ENCODE results near the gene MAPRE3. TPM values are rescaled to one million over a fixed set of nuclear protein-coding genes. Genes with fewer than 3 reads are reported as not detected.

The MAPRE3 gene
- total RNA-seq, 4 donors from 2014 or later: 16.8 to 64.7 (median 32.9) TPM

DNA sequence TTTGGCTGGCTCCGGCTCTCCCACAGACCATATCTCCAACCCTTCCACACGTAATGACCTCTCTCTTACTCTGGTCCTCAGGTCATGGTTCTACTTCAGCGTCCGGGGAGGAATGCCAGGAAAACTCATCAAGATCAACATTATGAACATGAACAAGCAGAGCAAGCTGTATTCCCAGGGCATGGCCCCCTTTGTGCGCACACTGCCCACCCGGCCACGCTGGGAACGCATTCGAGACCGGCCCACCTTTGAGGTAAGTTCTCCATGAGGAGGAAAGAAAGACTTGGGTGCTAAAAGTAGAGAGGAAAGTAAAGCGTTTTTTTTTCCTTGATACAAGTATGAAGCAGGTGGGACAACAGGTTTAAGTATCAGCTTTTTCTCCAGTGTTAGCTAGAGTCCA is 82.9 kb downstream of the MAPRE3 start:
- H3K9me3 ChIP-seq: no peaks in the 10 kb centered on the region
- no peak overlapping the region for H3K4me3 ChIP-seq
- H3K4me1 ChIP-seq: peaks cover 7 to 18% (median 16%) of the 10 kb centered on the region in 4 donors
- in situ Hi-C loops (cut with MboI; ENCODE audit: low pct_ligation_motif_present in 1 of 4, low pct_unique_long_range_greater_than_20kb in 1 of 4, low sequenced_read_pairs in 3 of 4): no loop called here
- TF ChIP-seq POLR2A (IDR thresholded peaks at IDR 0.05) (no peak), POLR2AphosphoS5 (IDR thresholded peaks at IDR 0.05) (no peak), EP300 (IDR thresholded peaks at IDR 0.05; ENCODE audit: low read depth) (no peak)
- TF ChIP-seq, protein P1, sequence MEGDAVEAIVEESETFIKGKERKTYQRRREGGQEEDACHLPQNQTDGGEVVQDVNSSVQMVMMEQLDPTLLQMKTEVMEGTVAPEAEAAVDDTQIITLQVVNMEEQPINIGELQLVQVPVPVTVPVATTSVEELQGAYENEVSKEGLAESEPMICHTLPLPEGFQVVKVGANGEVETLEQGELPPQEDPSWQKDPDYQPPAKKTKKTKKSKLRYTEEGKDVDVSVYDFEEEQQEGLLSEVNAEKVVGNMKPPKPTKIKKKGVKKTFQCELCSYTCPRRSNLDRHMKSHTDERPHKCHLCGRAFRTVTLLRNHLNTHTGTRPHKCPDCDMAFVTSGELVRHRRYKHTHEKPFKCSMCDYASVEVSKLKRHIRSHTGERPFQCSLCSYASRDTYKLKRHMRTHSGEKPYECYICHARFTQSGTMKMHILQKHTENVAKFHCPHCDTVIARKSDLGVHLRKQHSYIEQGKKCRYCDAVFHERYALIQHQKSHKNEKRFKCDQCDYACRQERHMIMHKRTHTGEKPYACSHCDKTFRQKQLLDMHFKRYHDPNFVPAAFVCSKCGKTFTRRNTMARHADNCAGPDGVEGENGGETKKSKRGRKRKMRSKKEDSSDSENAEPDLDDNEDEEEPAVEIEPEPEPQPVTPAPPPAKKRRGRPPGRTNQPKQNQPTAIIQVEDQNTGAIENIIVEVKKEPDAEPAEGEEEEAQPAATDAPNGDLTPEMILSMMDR (IDR thresholded peaks at IDR 0.05): no peak
- H3K36me3 ChIP-seq: peaks cover 0 to 12% (median 4%) of the 10 kb centered on the region in 4 donors
- DNase-seq: no peak
- intact Hi-C loops (cut with DNase I; ENCODE audit: low total_unique reads): loop anchor here (5.0 kb wide), 1 partner anchor 34 kb away; the partner anchor contains the start of gene KHK
- H3K27ac ChIP-seq: no peak overlapping the region
- WGBS, 2 donors (ENCODE audit: low coverage in 1 of 2): 83 to 92% methylated on average over 3 to 11 of the region's 11 CpGs
- H3K27me3 ChIP-seq: no peaks in the 10 kb centered on the region

DNA sequence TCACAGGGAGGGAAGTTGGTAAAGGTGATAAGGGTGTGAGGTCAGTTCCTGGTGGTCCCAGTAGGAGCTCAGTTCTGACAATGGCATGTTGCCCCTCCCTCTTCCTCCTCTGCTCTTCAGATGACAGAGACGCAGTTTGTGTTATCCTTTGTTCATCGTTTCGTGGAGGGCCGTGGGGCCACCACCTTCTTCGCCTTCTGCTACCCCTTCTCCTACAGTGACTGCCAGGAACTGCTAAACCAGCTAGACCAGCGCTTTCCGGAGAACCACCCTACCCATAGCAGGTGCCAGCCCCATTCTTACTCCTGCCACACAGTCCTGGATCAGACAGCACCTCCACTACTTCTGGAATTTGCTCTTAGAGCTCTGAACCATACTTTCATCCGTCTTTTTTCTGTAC is 83.3 kb downstream of the MAPRE3 start:
- in situ Hi-C loops (cut with MboI; ENCODE audit: low pct_ligation_motif_present in 1 of 4, low pct_unique_long_range_greater_than_20kb in 1 of 4, low sequenced_read_pairs in 3 of 4): no loop called here
- 90 to 100% methylated on average over 1 to 8 of the region's 8 CpGs for WGBS, 2 donors (ENCODE audit: low coverage in 1 of 2)
- no peaks in the 10 kb centered on the region for H3K9me3 ChIP-seq
- H3K4me1 ChIP-seq: peaks cover 7 to 18% (median 16%) of the 10 kb centered on the region in 4 donors
- no peaks in the 10 kb centered on the region for H3K27me3 ChIP-seq
- DNase-seq: no peak
- peaks cover 0 to 12% (median 4%) of the 10 kb centered on the region in 4 donors for H3K36me3 ChIP-seq
- intact Hi-C loops (cut with DNase I; ENCODE audit: low total_unique reads): loop anchor here (5.0 kb wide), 1 partner anchor 34 kb away; the partner anchor contains the start of gene KHK
- no peak for TF ChIP-seq EP300 (IDR thresholded peaks at IDR 0.05; ENCODE audit: low read depth)
- TF ChIP-seq, protein P1 (IDR thresholded peaks at IDR 0.05): no peak
- TF ChIP-seq POLR2AphosphoS5 (IDR thresholded peaks at IDR 0.05): no peak
- no peak for TF ChIP-seq POLR2A (IDR thresholded peaks at IDR 0.05)
- H3K27ac ChIP-seq: no peak overlapping the region
- no peak overlapping the region for H3K4me3 ChIP-seq

DNA sequence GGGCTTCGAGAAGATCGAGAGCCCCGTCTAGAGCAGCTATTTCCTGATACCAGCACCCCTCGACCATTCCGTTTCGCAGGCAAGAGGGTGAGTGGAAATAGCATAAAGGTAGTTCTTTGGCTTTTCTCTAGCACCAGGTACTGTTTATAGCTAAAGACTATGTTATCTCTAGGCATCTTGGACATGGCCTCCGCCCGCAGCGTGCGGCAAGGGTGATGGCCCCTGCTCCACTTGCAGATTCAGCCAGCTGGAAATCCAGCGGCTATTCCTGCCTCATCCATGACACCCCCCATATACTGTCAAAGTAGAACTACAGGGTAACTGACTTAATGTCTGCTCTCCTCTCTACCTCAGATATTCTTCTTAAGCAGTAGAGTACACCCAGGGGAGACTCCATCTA is 84.3 kb downstream of the MAPRE3 start:
- intact Hi-C loops (cut with DNase I; ENCODE audit: low total_unique reads) (loop anchor here (5.0 kb wide), 1 partner anchor 33 kb away; the partner anchor contains the start of gene KHK), in situ Hi-C loops (cut with MboI; ENCODE audit: low pct_ligation_motif_present in 1 of 4, low pct_unique_long_range_greater_than_20kb in 1 of 4, low sequenced_read_pairs in 3 of 4) (no loop called here)
- WGBS, 2 donors (ENCODE audit: low coverage in 1 of 2): 93 to 100% methylated on average over 2 to 11 of the region's 11 CpGs
- no peak for DNase-seq
- Histone ChIP-seq H3K27me3 (no peaks in the 10 kb centered on the region), H3K27ac (no peak overlapping the region), H3K9me3 (no peaks in the 10 kb centered on the region), H3K4me1 (peaks cover under 1 to 11% (median 10%) of the 10 kb centered on the region in 4 donors), H3K4me3 (no peak overlapping the region), H3K36me3 (peaks cover 0 to 12% (median 4%) of the 10 kb centered on the region in 4 donors)
- TF ChIP-seq EP300 (IDR thresholded peaks at IDR 0.05; ENCODE audit: low read depth): no peak
- TF ChIP-seq POLR2AphosphoS5 (IDR thresholded peaks at IDR 0.05): no peak
- TF ChIP-seq, protein P1 (IDR thresholded peaks at IDR 0.05): no peak
- TF ChIP-seq POLR2A (IDR thresholded peaks at IDR 0.05): no peak

DNA sequence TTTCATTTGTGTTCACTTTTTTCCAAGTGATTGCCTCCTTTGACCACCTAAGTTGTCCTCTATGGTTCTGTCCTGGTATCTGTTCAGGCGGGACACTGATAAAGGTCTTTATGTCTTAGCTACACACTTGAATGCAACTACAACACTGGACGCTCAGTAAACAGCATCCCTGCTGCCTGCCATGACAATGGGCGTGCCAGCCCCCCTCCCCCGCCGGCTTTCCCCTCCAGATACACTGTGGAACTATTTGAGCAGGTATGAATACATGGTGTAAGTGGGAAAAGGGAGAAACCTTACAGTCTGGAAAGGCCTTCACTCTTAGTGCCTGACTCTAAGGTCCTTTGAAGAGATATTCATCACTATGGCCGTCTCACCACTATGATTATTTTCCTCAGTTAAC is 86.7 kb downstream of the MAPRE3 start:
- DNase-seq: no peak
- WGBS, 2 donors (ENCODE audit: low coverage in 1 of 2): 93 to 100% methylated on average over 2 to 6 of the region's 6 CpGs
- Histone ChIP-seq H3K27me3 (no peaks in the 10 kb centered on the region), H3K4me3 (no peak overlapping the region), H3K9me3 (no peaks in the 10 kb centered on the region), H3K27ac (no peak overlapping the region), H3K36me3 (peaks cover 0 to 12% (median 4%) of the 10 kb centered on the region in 4 donors), H3K4me1 (peaks cover 0 to 7% (median 5%) of the 10 kb centered on the region in 4 donors)
- in situ Hi-C loops (cut with MboI; ENCODE audit: low pct_ligation_motif_present in 1 of 4, low pct_unique_long_range_greater_than_20kb in 1 of 4, low sequenced_read_pairs in 3 of 4): no loop called here
- intact Hi-C loops (cut with DNase I; ENCODE audit: low total_unique reads): no loop called here
- TF ChIP-seq EP300 (IDR thresholded peaks at IDR 0.05; ENCODE audit: low read depth): no peak
- TF ChIP-seq, protein P1 (IDR thresholded peaks at IDR 0.05): no peak
- no peak for TF ChIP-seq POLR2A (IDR thresholded peaks at IDR 0.05)
- no peak for TF ChIP-seq POLR2AphosphoS5 (IDR thresholded peaks at IDR 0.05)

Data from transverse colon (tissue), 4 donors.